Neural cell (in vitro differentiated cells): Measurements from ENCODE around the gene ZNF350. TPM values are rescaled to one million over a fixed set of nuclear protein-coding genes. Genes with fewer than 3 reads are reported as not detected.

Experiments used
- H2AFZ ChIP-seq: fragments of 200-600, 300-800 bp; sonication (generic), shearing (Covaris generic); 2 replicates; pipeline ENCODE4 v1.6.0; 2014; ENCODE audit warnings: low read depth, mild to moderate bottlenecking, antibody characterized with exemption, low read length, moderate library complexity
- H3F3A ChIP-seq: fragments of 200-600 bp; shearing (Covaris generic); 2 replicates; pipeline ENCODE4 v1.6.1; 2016; ENCODE audit warnings: mild to moderate bottlenecking, moderate library complexity, mixed read lengths, antibody characterized with exemption, low read length; ENCODE audit not compliant: insufficient read depth, poor library complexity, severe bottlenecking
- H3K27ac ChIP-seq: fragments of 200-600, 300-800 bp; sonication (generic), shearing (Covaris generic); 2 replicates; pipeline ENCODE4 v1.5.1; 2014; ENCODE audit warnings: mild to moderate bottlenecking, low read length, moderate library complexity
- H3K27me3 ChIP-seq: fragments of 300-800, 200-600 bp; sonication (generic), shearing (Covaris generic); 2 replicates; pipeline ENCODE4 v1.6.0; 2014; ENCODE audit warnings: mild to moderate bottlenecking, low read depth, low read length, moderate library complexity; ENCODE audit not compliant: insufficient read depth
- H3K36me3 ChIP-seq: fragments of 300-800, 200-600 bp; sonication (generic), shearing (Covaris generic); 2 replicates; pipeline ENCODE4 v1.5.1; 2014; ENCODE audit warnings: mild to moderate bottlenecking, antibody characterized with exemption, low read length, moderate library complexity; ENCODE audit not compliant: insufficient read depth
- H3K4me2 ChIP-seq: fragments of 300-800, 200-600 bp; sonication (generic), shearing (Covaris generic); 2 replicates; pipeline ENCODE4 v1.6.0; 2014; ENCODE audit warnings: mild to moderate bottlenecking, low read length
- H3K4me3 ChIP-seq: fragments of 300-800, 200-600 bp; sonication (generic), shearing (Covaris generic); 2 replicates; pipeline ENCODE4 v1.5.1; 2014; ENCODE audit warnings: mild to moderate bottlenecking, low read length, moderate library complexity
- H3K79me2 ChIP-seq: fragments of 200-600 bp; shearing (Covaris generic); replicated peaks from 2 replicates; pipeline ENCODE4 v1.6.0; 2014; ENCODE audit warnings: mild to moderate bottlenecking, low read length, moderate library complexity; ENCODE audit not compliant: insufficient read depth
- H3K9ac ChIP-seq: fragments of 300-800, 200-600 bp; sonication (generic), shearing (Covaris generic); 2 replicates; pipeline ENCODE4 v1.6.1; 2016; ENCODE audit warnings: mild to moderate bottlenecking, low read length, mixed read lengths
- H3K9me2 ChIP-seq: fragments of 200-600 bp; shearing (Covaris generic); 2 replicates; pipeline ENCODE4 v1.6.1; 2016; ENCODE audit warnings: mild to moderate bottlenecking, low read length, mixed read lengths; ENCODE audit not compliant: insufficient read depth
- H3K9me3 ChIP-seq: fragments of 200-600, 300-800 bp; sonication (generic), shearing (Covaris generic); 2 replicates; pipeline ENCODE4 v1.6.1; 2016; ENCODE audit warnings: mild to moderate bottlenecking, mixed run types, low read length, moderate library complexity, mixed read lengths
- H4K20me1 ChIP-seq: fragments of 200-600 bp; shearing (Covaris generic); 2 replicates; pipeline ENCODE4 v1.6.1; 2016; ENCODE audit warnings: mild to moderate bottlenecking, mixed run types; ENCODE audit not compliant: insufficient read depth
- CTCF ChIP-seq: fragments of 450-650 bp; IDR thresholded peaks from 2 replicates; pipeline ENCODE4 v1.5.1; 2014; ENCODE audit warnings: antibody characterized with exemption, mild to moderate bottlenecking, moderate library complexity; ENCODE audit not compliant: poor library complexity, severe bottlenecking
- EP300 ChIP-seq: fragments of 450-650 bp; conservative IDR thresholded peaks from 2 replicates; pipeline ENCODE4 v1.6.1; 2014; ENCODE audit warnings: antibody characterized with exemption, mild to moderate bottlenecking, moderate library complexity; ENCODE audit not compliant: poor library complexity, severe bottlenecking
- EZH2 ChIP-seq: fragments of 200-600, 300-800 bp; shearing (Covaris generic), sonication (generic); IDR thresholded peaks from 2 replicates; pipeline ENCODE4 v1.6.1; 2014; ENCODE audit warnings: antibody characterized with exemption, low read length, borderline replicate concordance, mild to moderate bottlenecking; ENCODE audit not compliant: insufficient read depth, poor library complexity, severe bottlenecking
- MXI1 ChIP-seq: fragments of 450-650 bp; conservative IDR thresholded peaks from 2 replicates; pipeline ENCODE4 v1.6.1; 2014; ENCODE audit warnings: antibody characterized with exemption, mild to moderate bottlenecking; ENCODE audit not compliant: poor library complexity, severe bottlenecking
- POLR2AphosphoS5 ChIP-seq: IDR thresholded peaks from 2 replicates; pipeline ENCODE4 v1.6.1; 2012
- RAD21 ChIP-seq: fragments of 450-650 bp; conservative IDR thresholded peaks from 2 replicates; pipeline ENCODE4 v1.6.1; 2014; ENCODE audit warnings: antibody characterized with exemption, mild to moderate bottlenecking, moderate library complexity
- SMC3 ChIP-seq: fragments of 450-650 bp; conservative IDR thresholded peaks from 2 replicates; pipeline ENCODE4 v1.6.1; 2014; ENCODE audit warnings: antibody characterized with exemption, mild to moderate bottlenecking, moderate library complexity; ENCODE audit not compliant: poor library complexity
- TAF1 ChIP-seq: IDR thresholded peaks from 2 replicates; pipeline ENCODE4 v1.6.1; 2012; ENCODE audit warnings: low read depth
- polyA plus RNA-seq: library from polyadenylated mRNA; depleted of rRNA; stranded (reverse); fragments of >200 nt; gene quantifications from 2 replicates; pipeline ENCODE4 v1.2.3, GENCODE V29; 2014
- TF ChIP-seq, protein P1 (sequence below): IDR thresholded peaks from 2 replicates; pipeline ENCODE4 v1.6.1; 2012; ENCODE audit warnings: borderline replicate concordance

Gene ZNF350
- polyA plus RNA-seq, 1 donor from 2014 or later: 7.9 TPM

- H3K9ac ChIP-seq: no peak overlapping the region
- H2AFZ ChIP-seq: no peak overlapping the region
- H3K9me3 ChIP-seq: peaks cover 15% of the 10 kb centered on the region
- peaks cover 23% of the 10 kb centered on the region for H3K36me3 ChIP-seq
- H3K4me2 ChIP-seq: no peak overlapping the region
- H3K79me2 ChIP-seq: no peaks in the 10 kb centered on the region
- no peaks in the 10 kb centered on the region for H3F3A ChIP-seq
- no peak overlapping the region for H3K27ac ChIP-seq
- TF ChIP-seq EZH2 (no peak), RAD21 (no peak), SMC3 (no peak), POLR2AphosphoS5 (no peak), MXI1 (no peak)
- H3K9me2 ChIP-seq: no peaks in the 10 kb centered on the region
- no peak overlapping the region for H3K4me3 ChIP-seq
- no peaks in the 10 kb centered on the region for H3K27me3 ChIP-seq
- H4K20me1 ChIP-seq: no peaks in the 10 kb centered on the region
Measured at GRCh38 chr19:51948975-51949374, 37.7 kb downstream of the ZNF350 start.

DNA sequence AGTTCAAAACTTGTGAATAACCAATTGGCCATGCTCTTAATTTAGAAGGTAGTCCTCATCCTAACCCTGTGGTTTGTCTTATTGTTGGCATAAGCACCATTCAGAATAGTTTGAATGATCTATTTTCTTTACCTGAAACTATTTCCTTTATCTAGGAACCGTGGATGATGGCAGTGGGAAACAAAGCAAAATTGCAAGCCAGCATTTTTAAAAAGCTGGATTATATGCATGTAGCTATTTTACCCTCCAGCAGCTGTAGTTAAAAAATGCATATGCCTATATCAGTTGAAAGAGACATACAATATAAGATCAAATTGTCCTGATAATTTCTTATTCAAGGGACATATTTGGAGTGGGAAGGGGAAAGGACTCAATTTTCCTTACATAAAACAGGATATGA is 40.0 kb downstream of the ZNF350 start:
- Histone ChIP-seq H3K9ac (no peak overlapping the region), H3K27me3 (no peaks in the 10 kb centered on the region), H3K79me2 (no peaks in the 10 kb centered on the region), H3F3A (no peaks in the 10 kb centered on the region), H2AFZ (no peak overlapping the region), H4K20me1 (no peaks in the 10 kb centered on the region), H3K27ac (no peak overlapping the region), H3K9me2 (no peaks in the 10 kb centered on the region), H3K9me3 (peaks cover 19% of the 10 kb centered on the region), H3K4me2 (no peak overlapping the region), H3K4me3 (no peak overlapping the region), H3K36me3 (peaks cover 41% of the 10 kb centered on the region)
- TF ChIP-seq POLR2AphosphoS5 (no peak), TAF1 (no peak), EP300 (no peak), MXI1 (no peak), CTCF (no peak), RAD21 (no peak), EZH2 (no peak), SMC3 (no peak)
- TF ChIP-seq, protein P1, sequence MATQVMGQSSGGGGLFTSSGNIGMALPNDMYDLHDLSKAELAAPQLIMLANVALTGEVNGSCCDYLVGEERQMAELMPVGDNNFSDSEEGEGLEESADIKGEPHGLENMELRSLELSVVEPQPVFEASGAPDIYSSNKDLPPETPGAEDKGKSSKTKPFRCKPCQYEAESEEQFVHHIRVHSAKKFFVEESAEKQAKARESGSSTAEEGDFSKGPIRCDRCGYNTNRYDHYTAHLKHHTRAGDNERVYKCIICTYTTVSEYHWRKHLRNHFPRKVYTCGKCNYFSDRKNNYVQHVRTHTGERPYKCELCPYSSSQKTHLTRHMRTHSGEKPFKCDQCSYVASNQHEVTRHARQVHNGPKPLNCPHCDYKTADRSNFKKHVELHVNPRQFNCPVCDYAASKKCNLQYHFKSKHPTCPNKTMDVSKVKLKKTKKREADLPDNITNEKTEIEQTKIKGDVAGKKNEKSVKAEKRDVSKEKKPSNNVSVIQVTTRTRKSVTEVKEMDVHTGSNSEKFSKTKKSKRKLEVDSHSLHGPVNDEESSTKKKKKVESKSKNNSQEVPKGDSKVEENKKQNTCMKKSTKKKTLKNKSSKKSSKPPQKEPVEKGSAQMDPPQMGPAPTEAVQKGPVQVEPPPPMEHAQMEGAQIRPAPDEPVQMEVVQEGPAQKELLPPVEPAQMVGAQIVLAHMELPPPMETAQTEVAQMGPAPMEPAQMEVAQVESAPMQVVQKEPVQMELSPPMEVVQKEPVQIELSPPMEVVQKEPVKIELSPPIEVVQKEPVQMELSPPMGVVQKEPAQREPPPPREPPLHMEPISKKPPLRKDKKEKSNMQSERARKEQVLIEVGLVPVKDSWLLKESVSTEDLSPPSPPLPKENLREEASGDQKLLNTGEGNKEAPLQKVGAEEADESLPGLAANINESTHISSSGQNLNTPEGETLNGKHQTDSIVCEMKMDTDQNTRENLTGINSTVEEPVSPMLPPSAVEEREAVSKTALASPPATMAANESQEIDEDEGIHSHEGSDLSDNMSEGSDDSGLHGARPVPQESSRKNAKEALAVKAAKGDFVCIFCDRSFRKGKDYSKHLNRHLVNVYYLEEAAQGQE: no peak
